Measurements from ENCODE around the gene CFAP77.

- TF ChIP-seq CTCF (IDR thresholded peaks at IDR 0.05) (no peak), POLR2AphosphoS5 (IDR thresholded peaks at IDR 0.05) (no peak), POLR2A (IDR thresholded peaks at IDR 0.05) (no peak), EP300 (IDR thresholded peaks at IDR 0.05) (no peak)
Measured at GRCh38 chr9:132552041-132552440, 142.0 kb downstream of the CFAP77 start.

Measured in sigmoid colon (tissue), 4 donors.